Sciatic nerve (tissue), 2 donors: ENCODE measurements around the gene AMPD3. TPM values are rescaled to one million over a fixed set of nuclear protein-coding genes. Genes with fewer than 3 reads are reported as not detected.

Source experiments
- ATAC-seq: fragments of 200-7000 bp; cut with Tn5 transposase; one replicate; pipeline ENCODE4 v1.9.1; 2020; ENCODE audit warnings: mild to moderate bottlenecking, moderate library complexity
- DNase-seq: peaks from one replicate; pipeline ENCODE4 v3.0.0-alpha.2; 2020; ENCODE audit warnings: low spot score
- intact Hi-C: fragments of 100-400 bp; cut with DNase I; formaldehyde crosslinking; loops from one replicate; pipeline ENCODE4 v1.14.2; 2022
- total RNA-seq: library from RNA; stranded (reverse); fragmentation: NEBNext Ultra II Directional; extraction: Animal tissue kit (Norgen Biotek cat#: 25700); gene quantifications from one replicate; pipeline ENCODE4 v1.2.1, GENCODE V29; 2021
- donor health status: DM: no; HTN: no; CAD: no.
- donor health status: DM: no; HTN: no; CAD: no.

AMPD3 gene
- total RNA-seq, 1 donor from 2014 or later: 9.1 TPM

DNA sequence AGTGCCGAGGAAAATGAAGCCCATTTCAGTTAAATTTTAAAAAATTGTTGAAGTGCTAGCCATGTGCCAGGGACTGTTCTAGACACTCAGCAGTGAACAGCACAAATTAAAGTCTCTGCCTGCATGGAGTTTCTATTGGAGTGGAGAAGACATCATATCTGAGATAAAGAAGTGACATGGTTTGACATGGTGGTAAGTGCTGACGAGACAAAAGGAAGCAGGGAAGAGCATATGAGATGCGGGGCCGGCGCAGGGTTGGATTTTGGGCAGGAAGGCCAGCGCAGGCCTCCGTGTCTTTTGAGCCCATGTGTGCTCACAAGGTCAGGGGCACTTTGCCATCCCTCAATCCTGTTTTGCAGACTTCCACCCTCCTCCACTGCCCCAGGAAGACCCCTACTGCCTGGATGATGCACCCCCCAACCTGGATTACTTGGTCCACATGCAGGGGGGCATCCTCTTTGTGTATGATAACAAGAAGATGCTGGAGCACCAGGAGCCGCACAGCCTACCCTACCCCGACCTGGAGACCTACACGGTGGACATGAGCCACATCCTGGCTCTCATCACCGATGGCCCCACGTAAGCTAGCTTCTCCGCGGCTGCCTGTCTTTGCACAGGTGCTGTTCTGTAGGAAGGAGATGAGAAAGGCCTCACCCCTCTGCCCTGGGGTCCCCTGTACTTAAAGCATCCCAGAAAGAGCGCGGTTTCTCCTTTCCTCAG lies 29.6 kb downstream of the AMPD3 start:
- no peak for DNase-seq
- intact Hi-C loops: no loop called here
- no peak for ATAC-seq

DNA sequence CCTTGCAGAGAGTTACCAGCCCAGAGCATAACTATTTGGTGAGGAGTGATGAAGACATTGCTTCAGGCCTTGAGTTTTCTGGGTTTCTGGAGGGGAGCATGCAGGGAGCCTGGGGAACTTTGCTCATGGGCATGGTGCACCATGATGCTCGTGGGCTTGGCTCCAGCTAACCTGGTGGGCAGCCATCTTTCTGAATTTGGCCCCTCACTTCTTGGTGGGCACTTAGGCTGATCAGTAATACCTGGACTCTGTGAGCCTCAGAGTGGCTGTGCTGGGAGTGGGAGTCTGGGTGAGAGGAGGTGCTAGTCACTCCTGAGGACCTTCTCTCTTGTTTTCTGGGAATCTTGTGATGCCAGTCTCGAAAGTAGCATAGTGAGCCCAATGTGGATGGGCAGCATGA lies 30.6 kb downstream of the AMPD3 start:
- DNase-seq: no peak
- intact Hi-C loops: no loop called here
- no peak for ATAC-seq

DNA sequence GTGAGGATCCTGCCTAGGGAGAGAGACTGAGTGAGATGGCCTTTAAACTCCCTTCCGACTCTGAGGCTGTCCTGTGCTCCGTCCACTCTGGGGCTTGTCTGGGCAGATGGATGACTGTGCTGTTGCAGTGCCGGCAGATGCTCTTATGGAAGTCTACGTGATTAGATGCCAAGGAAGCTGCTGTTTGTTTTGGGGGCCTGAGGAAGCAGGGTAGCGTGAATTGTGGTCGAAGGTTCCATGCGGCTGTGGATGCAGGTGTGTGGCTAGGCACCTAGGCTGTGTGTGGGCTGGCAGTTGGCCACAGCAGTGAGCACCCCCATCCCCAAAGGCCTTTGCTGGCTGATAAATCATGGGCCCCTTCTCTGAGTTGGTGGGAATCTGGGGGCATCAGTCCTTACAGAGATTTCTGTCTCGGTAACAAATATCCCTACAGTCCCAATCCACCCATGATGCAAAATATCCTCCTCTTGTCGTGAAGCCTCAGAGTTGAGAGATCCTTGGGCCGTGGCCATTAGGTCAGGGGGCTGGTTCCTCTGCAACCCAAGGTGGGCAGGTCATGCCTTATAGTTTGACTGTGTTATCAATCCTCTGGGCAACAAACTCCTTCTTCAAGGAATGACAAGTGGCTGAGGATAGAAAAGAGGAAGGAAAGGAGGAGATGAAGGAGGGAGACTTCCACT lies 31.2 kb downstream of the AMPD3 start:
- intact Hi-C loops: no loop called here
- ATAC-seq: no peak
- DNase-seq: no peak

DNA sequence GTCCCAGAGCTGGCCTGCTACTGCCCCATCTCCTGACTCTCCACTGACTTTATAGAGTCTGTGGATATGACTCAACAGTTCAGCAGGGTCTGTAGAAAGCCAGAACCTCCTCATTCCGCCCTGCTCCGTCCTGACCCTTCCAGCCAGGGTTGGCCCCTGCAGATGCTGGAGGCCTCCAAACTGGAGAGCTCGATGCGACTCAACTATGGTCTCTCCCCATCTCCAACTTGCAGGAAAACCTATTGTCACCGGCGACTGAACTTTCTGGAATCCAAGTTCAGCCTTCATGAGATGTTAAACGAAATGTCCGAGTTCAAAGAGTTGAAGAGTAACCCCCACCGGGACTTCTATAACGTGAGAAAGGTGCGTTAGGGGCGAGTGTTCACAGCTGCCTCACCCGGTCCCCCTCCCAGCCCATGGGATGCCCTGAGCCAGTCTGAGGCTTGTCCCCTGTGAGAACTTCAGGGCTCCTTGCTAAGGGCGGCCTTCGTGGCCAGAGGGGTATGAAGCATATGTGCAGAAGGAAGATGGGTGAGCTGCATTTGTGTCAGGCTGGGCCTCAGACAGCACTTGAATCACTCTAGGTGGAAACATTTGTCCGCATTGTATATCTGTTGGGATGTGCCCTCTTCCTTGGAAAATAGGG lies 32.1 kb downstream of the AMPD3 start:
- no peak for ATAC-seq

DNA sequence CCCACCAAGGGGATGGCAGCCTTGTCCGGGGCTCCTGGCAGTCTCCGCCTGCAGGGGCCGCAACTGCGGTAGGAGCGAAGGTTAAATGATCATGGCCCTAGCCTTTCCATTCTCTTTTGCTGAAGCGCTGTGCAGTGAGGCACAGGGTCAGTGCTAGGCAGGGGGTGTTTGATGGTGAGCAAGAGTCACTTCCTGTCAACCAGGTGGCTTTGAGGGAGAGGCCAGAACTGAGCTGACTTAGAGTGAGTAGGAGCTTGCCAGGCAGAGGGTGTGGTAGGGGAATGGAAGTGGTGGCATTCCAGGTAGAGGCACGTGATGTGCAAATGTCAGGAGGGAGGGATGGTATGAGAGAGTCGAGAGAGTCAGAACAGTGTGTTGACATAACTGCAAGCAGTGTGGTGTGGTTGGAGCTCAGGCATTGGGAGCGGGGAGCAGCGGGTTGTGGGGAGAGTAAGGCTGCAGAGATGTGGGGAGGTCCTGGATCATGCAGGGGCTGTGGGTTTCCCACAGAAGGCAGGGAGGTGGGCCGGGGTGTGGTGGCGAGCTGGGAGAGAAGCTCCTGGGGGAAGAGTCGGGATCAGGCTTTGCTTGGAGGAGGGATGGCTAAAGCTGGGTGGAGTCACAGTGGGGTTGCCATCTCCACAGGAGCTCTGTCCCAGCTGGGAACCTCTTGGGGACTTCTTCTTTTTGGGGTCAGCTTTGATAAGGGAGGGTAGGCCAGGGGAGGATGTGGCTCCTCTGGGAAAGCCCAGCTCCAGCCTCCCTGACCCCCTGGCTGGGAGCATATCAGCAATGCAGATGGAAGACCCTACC lies 33.3 kb downstream of the AMPD3 start:
- no peak for ATAC-seq
- intact Hi-C loops: no loop called here
- no peak for DNase-seq

More for the DNA sequence above, 32.1 kb downstream of the AMPD3 start:
- no peak for DNase-seq
- intact Hi-C loops: no loop called here

DNA sequence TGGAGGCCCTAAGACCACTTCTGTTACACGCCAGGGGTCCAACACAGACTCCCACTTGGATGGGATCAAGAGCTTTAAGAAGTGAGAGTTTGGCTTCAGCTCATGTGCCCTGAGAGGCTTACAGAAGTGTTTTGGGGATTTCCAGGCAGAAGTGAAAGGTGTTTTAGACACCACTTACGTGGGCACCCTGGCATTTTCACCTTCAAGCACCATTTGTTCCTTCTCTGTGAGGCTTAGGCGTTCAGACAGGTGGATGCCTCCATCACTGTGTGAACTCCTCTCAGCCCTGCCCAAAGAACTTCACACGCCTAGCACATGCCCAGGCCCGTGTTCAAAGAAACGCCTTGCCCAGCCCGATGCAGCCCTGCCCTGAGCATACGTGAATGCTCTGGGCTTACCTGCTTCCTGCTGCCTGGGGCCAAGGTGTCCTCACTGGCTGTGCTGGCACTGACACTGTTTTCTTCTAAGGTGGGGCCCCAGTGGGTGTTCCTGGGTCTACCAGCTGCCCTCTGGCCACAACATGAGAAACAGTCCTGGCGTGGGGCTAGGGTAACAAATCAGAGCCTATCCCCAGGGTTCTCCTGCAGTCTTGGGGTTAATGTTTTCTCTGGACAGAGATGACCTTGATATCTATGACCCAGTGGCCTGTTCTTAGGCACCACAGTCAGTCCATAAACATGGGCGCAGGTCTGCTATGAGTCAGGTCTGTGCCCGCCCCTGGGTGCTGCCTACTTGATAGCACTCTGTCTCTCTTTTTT lies 34.0 kb downstream of the AMPD3 start:
- DNase-seq: no peak
- ATAC-seq: no peak
- intact Hi-C loops: no loop called here

DNA sequence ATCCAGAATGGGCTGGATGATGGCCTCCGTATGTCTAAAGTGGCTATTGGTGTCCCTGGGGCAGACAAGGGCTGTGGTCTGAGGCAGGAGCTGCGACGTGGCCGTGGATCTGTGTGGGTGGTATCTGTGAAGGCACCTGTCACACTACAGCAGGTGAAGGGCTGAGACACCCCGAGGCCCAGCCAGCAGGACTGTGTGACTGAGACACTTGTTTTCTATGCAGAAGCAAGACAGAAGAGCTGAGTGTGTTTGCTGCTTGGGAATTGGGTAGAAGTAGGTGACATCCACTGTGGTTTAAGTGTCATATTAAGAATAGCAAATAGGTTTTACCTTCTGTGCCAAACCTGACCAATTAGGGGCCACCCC lies 35.0 kb downstream of the AMPD3 start:
- DNase-seq (peak; percentile 53), ATAC-seq (no peak)
- intact Hi-C loops: loop anchor here (5.0 kb wide), 1 partner anchor 642 kb away; no protein-coding TSS in a partner anchor

DNA sequence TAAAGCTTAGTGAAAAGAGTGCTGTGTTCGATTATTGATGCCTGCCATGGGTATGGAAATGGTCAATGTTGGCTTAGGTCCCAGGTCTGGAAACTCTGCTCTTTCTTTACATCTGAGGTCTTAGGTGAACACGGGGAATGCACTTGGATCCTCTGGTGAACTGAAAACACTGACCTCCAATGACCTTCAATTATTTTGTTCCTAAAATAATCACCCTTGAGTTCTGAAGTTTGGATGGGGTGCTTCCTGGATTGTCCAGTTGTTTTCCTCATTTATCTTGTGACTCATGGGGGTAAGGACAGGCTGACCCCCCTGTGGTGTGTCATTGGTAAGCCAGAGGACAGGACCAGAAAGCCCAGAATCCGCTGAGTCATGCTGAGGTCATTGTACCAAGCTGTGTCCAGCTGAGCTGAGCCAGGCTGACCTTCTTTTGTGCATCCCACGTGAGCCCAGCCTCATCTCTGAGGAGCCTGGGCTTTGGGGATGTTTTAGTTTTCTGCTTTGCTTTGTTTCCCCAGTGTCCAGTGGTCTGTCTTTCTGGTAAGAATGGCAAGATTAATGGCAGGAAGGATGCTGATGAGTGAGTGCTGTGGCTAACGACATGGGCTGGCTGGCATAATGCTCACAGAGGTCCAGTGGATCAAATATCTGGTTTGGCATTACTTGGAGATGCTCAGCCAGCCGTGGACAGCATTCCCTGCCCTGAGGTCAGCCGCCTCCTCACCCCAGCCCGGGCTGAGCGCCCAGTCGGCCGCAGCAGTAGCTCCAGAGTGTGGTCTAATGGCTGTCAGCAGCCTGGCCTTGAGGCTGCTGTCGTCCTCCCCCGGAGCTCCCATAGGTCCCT lies 35.6 kb downstream of the AMPD3 start:
- DNase-seq: peak; percentile 82
- ATAC-seq: peak; percentile 94
- intact Hi-C loops: loop anchor here (5.0 kb wide), 1 partner anchor 642 kb away; no protein-coding TSS in a partner anchor

DNA sequence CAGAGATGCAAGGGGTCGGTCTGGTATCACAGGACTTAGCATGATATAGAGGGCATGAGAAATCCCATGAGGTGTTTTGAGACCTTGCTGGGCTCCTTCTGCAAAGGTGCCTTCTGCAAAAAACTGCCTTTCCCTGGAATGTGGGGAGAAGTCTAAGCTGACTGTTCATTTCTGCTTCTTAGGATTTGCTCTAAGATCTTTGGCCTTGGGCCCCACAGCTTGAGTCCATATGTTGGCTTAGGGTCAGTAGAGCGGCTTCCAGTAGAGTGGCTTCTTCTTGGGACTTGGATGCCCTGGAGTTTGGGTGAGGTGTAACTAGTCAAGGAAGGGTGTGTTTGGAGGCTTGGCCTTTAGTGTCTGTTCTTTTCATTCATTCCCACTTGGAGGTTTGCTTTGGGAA lies 37.0 kb downstream of the AMPD3 start:
- DNase-seq (no peak), ATAC-seq (no peak)
- intact Hi-C loops: loop anchor here (5.0 kb wide), 1 partner anchor 640 kb away; no protein-coding TSS in a partner anchor

DNA sequence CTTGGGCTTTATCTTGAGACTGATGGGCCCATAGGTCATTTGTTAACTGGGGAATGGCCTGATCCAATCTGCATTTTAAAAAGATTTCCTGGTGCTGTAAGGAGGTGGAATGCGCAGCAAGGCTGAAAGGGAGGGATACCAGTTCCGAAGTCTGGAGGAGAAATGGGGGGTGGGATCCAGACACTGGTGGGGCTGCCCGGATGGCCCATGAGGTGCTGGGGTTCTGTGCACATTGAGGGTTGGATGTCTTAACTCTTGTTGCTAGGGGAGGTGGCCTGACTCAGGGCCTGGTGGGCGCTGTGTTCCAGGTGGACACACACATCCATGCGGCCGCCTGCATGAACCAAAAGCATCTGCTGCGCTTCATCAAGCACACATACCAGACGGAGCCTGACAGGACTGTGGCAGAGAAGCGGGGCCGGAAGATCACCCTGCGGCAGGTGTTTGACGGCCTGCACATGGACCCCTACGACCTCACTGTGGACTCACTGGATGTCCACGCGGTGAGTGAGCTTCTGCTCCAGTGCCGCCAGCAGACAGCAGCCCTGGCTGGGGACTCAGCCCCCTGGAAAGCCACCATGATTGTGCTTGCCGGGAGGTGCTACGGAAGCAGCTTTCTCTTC lies 38.1 kb downstream of the AMPD3 start:
- ATAC-seq (no peak), DNase-seq (no peak)
- intact Hi-C loops: loop anchor here (5.0 kb wide), 1 partner anchor 639 kb away; no protein-coding TSS in a partner anchor

DNA sequence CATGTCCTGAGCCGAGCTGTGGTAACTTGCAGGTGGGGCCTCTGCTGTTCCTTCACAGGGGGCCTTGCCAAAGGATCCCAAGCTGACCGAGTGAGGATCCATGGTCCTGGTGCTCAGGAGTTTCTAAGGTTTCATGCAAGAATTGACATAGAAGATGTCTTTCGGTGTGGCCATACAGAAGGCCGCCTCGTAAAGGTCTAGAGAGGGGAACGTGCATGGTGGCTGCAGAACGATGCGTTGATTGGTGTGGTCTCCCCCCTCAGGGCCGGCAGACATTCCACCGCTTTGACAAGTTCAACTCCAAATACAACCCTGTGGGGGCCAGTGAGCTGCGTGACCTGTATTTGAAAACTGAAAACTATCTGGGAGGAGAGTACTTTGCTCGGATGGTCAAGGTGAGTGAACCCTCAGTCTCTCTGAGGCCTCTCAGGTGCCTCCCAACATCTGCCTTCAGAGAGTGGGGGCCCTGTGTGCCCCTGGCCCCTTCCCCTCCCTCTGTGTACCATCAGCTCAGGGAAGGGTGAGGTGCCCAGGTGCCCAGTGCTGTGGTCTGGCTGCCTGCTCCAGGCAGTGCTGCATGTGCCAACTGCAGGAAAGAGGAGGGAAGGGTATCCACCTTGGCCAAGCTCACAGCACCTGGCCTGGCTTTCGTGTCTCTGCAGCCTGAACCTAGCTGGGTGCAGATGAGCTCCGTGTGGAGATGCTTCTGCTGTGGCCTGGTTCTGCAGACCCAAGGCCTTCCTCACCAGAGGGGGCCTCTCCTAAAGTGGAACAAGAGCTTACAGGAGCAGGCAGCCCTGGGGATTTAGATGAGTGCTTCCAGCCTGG lies 39.8 kb downstream of the AMPD3 start:
- DNase-seq: no peak

DNA sequence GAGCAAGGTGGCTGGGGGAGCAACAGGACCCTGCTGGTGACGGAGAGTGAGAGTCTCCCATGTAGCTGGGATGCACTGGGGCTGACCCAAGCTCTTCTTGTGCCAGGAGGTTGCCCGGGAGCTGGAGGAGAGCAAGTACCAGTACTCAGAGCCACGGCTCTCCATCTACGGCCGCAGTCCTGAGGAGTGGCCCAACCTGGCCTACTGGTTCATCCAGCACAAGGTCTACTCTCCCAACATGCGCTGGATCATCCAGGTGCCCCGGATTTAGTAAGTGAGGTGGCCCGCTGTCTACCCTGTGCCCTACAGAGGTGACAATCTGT lies 40.4 kb downstream of the AMPD3 start:
- ATAC-seq (no peak), DNase-seq (no peak)
- intact Hi-C loops: no loop called here

More for the DNA sequence above, 39.8 kb downstream of the AMPD3 start:
- intact Hi-C loops: loop anchor here (5.0 kb wide), 1 partner anchor 637 kb away; no protein-coding TSS in a partner anchor
- ATAC-seq: no peak

DNA sequence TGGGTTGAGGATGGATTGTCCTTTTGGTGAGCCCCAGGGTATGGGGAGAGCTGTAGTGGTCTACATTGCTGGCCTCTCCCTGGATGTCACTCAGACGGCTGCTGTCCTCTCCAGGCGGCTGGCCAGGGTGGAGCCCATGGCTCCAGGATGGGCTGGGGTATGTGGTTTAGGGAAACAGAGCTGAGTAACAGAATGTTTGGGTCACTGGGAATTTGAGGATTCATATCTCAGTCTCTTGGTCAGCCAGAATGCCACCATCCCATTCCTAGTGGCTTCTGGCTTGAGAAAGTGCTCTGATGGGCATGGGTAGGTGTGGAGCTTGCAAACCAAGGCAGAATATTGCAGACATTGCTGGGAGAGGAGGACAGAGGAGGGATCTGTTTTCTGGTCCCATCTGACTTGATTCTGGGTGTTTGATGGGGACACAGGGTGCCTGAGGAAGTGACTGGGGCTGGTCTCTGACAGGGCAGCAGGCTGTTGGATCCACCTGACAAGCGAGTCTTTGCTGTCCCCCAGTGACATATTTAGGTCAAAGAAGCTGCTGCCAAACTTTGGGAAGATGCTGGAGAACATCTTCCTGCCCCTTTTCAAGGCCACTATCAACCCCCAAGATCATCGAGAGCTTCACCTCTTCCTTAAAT lies 41.4 kb downstream of the AMPD3 start:
- intact Hi-C loops: no loop called here
- DNase-seq: no peak
- ATAC-seq: no peak

DNA sequence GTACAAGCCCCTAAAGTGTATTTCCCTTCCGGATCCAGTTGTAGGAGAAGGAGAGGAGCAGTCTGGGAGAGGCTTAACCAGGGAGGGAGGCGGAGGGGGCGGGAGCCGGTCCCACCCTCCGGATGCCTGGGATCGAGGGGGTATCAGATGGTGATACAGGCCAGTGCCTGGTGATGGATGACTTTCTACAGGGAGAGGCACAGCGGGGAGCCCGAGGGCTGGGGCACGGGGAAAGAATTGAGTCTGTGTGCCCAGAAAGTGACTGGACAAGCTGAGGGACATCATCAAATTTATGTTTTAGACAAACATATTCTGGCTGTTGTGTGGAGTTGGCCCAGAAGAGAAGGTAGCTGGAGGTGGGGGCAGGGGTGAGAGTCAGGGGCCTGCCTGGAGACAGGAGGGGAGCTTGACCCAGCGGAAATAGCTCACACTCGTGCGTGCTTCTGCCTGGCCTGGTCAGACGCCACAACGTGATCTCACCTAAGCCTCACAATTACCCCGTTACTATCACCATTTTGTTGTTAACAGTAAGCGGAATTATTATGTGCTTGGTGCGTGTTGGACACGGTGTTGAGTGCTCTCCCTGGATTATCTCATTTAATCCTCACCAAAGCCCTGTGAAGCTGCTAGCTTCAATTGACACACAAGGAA lies 42.4 kb downstream of the AMPD3 start:
- DNase-seq (no peak), ATAC-seq (no peak)
- intact Hi-C loops: no loop called here

DNA sequence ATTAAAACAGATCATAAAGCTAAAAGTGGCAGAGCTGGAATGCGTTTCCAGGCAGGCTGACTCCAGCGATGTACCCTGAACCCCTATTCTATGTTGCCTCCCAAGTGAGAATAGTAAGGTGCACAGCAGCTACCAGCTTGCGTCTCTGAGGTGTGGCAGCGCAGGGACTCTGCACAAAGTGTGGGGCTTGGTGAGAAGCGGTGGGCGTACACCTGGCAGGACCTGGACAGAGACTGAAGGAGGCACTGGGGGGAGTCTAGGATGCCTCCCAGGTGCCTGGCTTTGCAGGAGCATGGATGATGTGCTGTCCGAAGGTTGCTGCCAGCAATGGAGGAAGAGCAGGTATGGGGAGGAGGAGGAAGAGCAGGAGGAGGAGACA lies 42.9 kb downstream of the AMPD3 start:
- intact Hi-C loops: no loop called here
- DNase-seq (no peak), ATAC-seq (no peak)
